ENCODE results near the gene GHDC.
"Not testable (repeated sequence)": the region's sequence is repeated elsewhere in the genome, so short reads cannot be mapped to it uniquely, and the experiment has no call there.

GHDC gene

DNA sequence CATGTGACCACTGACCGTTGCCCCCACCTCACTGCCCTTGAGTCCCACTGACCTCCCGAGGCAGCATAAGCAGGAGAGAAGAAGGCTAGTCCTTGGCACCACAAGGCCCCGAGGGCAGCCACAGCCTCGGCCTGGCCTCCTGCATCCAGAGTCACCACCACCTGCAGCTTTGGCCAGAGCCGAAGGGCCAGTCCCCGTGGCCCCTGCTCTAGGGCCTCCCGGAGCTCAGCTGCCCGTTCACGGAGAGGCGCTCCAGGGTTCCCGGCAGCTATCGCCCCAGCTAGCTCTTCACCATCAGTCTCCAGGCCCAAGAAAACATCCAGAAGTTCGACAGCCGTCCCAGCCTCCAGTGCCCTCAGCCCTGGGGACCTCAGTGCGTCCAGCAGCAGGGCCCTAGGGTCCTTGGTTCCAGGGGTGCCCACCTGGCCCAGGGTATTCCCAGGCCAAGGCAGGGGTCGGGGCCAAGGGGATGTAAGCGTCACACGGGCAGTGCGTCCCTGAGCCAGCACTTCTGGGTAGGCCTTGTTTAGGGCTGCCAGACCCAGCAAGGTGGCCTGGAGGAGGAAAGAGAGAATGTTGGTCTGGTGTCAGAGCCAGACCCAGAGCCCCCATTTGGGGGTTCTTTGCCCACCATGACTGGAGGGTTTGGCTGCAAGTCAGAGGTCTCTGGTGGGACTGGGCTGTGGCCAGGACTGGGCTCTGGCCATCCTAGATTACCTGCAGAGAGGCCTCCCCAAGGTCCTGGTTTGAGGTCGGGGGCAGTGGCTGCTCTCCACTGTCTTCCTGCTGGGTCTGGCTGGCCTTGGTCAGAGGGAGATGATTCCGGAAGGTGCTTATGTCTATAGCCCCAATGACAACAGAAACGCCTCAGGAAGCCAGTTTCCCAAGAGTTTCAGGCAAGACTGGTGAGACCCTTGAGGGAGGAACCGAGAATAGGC is 1.8 kb downstream of the GHDC start:
- DNase-seq (ENCODE audit: low read depth), result no peak
- H3K4me3 ChIP-seq (ENCODE audit: low read length), result no peak overlapping the region
- TF ChIP-seq, protein P1, sequence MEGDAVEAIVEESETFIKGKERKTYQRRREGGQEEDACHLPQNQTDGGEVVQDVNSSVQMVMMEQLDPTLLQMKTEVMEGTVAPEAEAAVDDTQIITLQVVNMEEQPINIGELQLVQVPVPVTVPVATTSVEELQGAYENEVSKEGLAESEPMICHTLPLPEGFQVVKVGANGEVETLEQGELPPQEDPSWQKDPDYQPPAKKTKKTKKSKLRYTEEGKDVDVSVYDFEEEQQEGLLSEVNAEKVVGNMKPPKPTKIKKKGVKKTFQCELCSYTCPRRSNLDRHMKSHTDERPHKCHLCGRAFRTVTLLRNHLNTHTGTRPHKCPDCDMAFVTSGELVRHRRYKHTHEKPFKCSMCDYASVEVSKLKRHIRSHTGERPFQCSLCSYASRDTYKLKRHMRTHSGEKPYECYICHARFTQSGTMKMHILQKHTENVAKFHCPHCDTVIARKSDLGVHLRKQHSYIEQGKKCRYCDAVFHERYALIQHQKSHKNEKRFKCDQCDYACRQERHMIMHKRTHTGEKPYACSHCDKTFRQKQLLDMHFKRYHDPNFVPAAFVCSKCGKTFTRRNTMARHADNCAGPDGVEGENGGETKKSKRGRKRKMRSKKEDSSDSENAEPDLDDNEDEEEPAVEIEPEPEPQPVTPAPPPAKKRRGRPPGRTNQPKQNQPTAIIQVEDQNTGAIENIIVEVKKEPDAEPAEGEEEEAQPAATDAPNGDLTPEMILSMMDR (conservative IDR thresholded peaks at IDR 0.05; ENCODE audit: low read depth, low read length), result no peak

DNA sequence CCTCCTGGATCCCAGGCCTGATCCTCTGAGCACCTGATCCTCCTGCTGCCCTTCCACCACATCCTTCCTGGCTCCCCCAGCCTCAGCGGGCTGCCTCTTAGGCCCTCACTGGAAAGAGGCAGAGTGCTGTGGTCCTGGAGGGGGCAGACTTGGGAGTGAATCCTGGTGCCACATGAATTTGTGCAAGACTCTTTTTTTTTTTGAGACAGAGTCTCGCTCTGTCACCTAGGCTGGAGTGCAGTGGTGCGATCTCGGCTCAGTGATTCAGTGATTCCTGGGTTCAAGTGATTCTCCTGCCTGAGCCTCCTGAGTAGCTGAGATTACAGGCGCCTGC is 3.1 kb downstream of the GHDC start:
- H3K4me3 ChIP-seq (ENCODE audit: low read length), result no peak overlapping the region
- DNase-seq (ENCODE audit: low read depth), result no peak
- TF ChIP-seq, protein P1 (conservative IDR thresholded peaks at IDR 0.05; ENCODE audit: low read depth, low read length), result no peak

DNA sequence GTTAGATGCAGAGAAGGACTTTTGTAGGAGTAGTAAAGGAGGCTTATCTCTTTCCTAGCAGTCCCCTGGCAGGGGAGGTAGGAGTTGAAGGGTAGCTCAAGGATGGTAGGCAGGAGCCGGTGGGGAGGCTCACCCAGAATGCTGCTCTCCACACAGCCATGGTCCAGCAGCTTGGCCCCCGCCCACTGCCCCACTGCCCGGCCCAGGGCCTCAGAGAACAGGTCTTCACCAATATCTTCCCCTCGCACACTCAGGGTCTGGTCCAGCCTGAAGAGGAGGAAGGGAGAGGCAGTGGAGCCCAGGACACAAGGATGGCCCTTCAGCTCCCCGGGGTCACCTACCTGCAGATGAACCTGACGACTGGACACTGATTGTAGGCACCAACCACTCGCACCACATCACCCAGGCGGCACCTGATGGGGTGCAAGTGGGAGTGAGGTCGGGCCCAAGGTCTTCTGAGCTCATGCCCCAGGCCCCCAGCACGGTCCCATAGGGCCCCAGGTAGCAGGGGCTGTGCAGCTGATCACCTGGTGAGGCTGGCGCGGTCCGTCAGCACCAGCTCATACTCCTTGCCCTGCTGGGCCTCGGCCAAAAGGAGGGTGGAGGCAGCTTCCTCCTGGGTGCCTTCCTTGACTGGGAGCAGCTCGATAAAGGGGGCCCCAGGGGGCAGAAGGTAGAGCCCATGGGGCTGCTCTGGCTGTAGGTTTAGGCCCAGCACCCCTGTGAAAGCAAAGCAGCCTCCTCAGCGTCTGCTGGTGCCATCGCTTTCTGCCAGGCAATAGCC is 3.6 kb downstream of the GHDC start:
- H3K4me3 ChIP-seq (ENCODE audit: low read length), result no peak overlapping the region
- no peak for DNase-seq (ENCODE audit: low read depth)
- TF ChIP-seq, protein P1 (conservative IDR thresholded peaks at IDR 0.05; ENCODE audit: low read depth, low read length), result no peak

DNA sequence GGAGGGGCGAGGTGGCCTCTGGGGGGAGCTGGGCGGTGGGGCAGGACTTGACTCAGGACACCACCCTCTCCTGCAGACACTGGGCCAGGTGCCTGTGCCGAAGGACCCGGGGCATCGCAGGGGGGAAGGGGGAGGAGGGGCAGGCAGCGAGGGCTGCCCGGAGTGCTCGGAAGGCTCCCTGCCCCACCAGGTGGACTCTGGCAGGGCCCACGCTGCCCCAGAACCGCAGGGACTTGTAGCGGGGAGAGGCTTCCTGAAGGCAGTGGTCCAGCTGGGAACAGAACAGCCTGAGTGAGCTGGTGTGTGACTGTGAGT is 4.7 kb downstream of the GHDC start:
- no peak overlapping the region for H3K4me3 ChIP-seq (ENCODE audit: low read length)
- DNase-seq (ENCODE audit: low read depth), result no peak
- TF ChIP-seq, protein P1 (conservative IDR thresholded peaks at IDR 0.05; ENCODE audit: low read depth, low read length), result no peak

DNA sequence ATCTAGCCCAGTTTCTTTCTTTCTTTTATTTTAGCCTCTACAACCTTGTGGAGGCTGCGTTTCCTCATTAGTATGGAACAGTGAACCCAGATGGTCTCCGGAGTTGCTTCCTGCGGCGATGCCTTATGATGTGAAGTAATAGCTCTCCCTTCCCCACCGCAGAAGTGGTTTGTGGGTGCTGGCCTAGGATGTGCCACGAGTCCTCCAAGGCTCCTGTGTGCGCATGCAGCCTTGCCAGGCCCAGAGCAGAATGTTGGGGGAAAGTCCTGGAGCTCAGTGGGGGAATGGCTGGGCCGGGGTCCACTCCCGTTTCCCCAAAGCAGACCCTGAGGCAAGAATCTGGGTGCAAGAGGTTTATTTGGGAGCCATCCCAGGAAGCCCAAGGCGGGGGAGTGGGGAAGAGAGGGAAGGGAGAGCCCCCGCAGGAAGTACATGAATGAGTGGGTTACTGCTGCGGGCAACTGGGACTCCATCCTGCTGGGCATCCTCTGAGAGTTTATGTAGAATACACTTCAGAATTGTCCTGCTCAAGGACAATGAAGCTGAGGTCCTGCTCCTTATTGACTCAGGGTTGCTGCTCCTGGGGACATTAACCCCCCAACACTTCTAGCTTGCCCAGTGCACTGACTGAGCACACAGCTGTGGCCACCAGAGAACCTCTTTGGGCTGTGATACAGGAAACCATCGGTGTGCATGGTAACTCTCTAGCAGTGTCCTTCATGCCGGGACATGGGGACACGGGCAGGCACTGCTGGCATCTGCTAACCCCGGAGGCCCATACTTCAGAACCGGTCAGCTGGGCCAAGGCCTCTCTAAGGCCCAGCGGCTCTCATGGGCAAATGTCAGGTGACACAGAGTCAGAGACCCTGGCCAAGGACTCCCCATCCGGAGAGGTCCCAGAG is 5.3 kb downstream of the GHDC start:
- DNase-seq (ENCODE audit: low read depth), result no peak
- TF ChIP-seq, protein P1 (conservative IDR thresholded peaks at IDR 0.05; ENCODE audit: low read depth, low read length), result no peak
- H3K4me3 ChIP-seq (ENCODE audit: low read length), result no peak overlapping the region

DNA sequence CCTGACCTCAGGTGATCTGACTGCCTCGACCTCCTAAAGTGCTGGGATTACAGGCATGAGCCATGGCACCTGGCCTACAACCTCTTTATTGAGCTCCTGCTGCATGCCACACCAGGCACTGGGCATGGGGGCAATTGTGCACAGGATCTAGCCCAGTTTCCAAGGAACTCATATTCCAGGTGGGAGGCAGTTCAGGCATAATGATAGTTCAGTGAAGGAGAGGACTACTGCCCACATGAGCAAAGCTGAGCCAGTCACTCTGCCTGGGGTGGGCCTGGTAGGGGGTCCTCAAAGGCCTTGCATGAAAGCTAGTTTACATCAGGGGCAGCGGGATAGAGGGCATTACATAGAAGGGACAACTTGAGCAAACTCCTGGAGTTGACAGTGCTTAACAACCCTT is 6.5 kb downstream of the GHDC start:
- no peak for DNase-seq (ENCODE audit: low read depth)
- H3K4me3 ChIP-seq (ENCODE audit: low read length), result no peak overlapping the region
- TF ChIP-seq, protein P1 (conservative IDR thresholded peaks at IDR 0.05; ENCODE audit: low read depth, low read length), result no peak

DNA sequence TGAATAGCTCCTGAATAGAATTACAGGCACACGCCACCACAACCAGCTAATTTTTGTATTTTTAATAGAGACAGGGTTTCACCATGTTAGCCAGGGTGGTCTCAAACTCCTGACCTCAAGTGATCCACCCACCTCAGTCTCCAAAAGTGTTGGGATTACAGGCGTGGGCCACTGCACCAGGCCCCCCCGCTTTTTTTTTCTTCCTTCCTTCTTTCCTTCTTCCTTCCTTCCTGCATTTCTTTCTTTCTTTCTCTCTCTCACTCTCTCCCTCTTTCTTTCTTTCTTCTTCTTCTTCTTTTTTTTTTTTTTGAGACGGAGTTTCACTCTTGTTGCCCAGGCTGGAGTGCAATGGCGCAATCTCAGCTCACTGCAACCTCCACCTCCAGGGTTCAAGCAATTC is 8.1 kb downstream of the GHDC start:
- not testable (repeated sequence) for H3K4me3 ChIP-seq (ENCODE audit: low read length); DNase-seq (ENCODE audit: low read depth)
